WTC11 (cell line): Measurements from ENCODE around the gene ARHGAP18.

Source experiments
- AR ChIP-seq: fragments of 250-450 bp; sonication (Bioruptor Pico); IDR thresholded peaks from 2 replicates; pipeline ENCODE4 v1.9.0; 2021; ENCODE audit warnings: mild to moderate bottlenecking
- CREB1 ChIP-seq: sonication (generic); formaldehyde crosslinking; IDR thresholded peaks from 2 replicates; pipeline ENCODE4 v1.8.0; 2023; ENCODE audit warnings: mild to moderate bottlenecking, missing genetic modification reagents
- CTCF ChIP-seq: fragments of 200-600 bp; IDR thresholded peaks from 2 replicates; pipeline ENCODE4 v1.8.0; 2022; ENCODE audit warnings: antibody characterized with exemption
- ETV6 ChIP-seq: sonication (generic); formaldehyde crosslinking; IDR thresholded peaks from 2 replicates; pipeline ENCODE4 v1.8.1; 2022; ENCODE audit warnings: mild to moderate bottlenecking, missing genetic modification reagents
- SP1 ChIP-seq: sonication (generic); formaldehyde crosslinking; conservative IDR thresholded peaks from 2 replicates; pipeline ENCODE4 v1.8.1; 2022; ENCODE audit warnings: missing genetic modification reagents
- USF2 ChIP-seq: sonication (generic); formaldehyde crosslinking; IDR thresholded peaks from 2 replicates; pipeline ENCODE4 v1.8.1; 2023; ENCODE audit warnings: mild to moderate bottlenecking, missing genetic modification reagents, moderate library complexity
- ZNF263 ChIP-seq: sonication (generic); formaldehyde crosslinking; IDR thresholded peaks from 2 replicates; pipeline ENCODE4 v1.8.1; 2022; ENCODE audit warnings: low read depth, mild to moderate bottlenecking, moderate library complexity, missing genetic modification reagents
- ZNF671 ChIP-seq: fragments of 250-450 bp; sonication (Bioruptor Pico); IDR thresholded peaks from 2 replicates; pipeline ENCODE4 v1.8.0; 2021; ENCODE audit warnings: mild to moderate bottlenecking
- ZSCAN18 ChIP-seq: fragments of 250-450 bp; sonication (Bioruptor Pico); IDR thresholded peaks from 2 replicates; pipeline ENCODE4 v2.1.2; 2022; ENCODE audit warnings: mild to moderate bottlenecking, moderate library complexity

GRCh38 chr6:129713806-129714333 is 3.9 kb upstream of the ARHGAP18 start:
- TF ChIP-seq SP1 (no peak), CREB1 (no peak), ZNF671 (CRISPR knock-in tag) (no peak), CTCF (no peak), ETV6 (no peak), ZSCAN18 (CRISPR knock-in tag) (no peak), ZNF263 (CRISPR knock-in tag) (no peak), USF2 (CRISPR knock-in tag) (no peak), AR (no peak)
